ENCODE results near the gene PLXDC1.

DNA sequence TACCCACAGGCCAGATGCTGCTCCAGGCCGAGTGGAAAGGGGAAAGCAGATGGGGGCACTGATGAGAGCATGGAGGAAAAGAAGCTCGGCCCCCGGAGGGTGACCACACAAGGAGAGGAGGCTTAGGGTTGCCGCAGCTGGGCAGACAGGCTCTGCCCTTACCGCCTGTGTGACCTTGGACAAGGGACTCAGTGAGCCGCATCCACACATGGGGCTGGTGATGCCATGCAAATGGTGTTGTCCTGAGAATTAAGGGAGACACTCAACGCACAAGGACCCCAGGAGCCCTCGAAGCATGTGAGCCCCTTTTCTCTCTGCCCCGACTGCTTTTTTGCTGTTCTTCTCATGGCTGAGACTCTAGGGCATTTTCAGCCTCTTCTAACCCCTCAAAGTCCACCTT, 61.0 kb downstream of the PLXDC1 start:
- TF ChIP-seq EZH2phosphoT487 (IDR thresholded peaks at IDR 0.05; ENCODE audit: borderline replicate concordance, low read length), result no peak
- no peak for TF ChIP-seq CTCF (IDR thresholded peaks at IDR 0.05; ENCODE audit: low read depth, low read length, poor library complexity, severe bottlenecking)
